Iris pigment epithelial cell (primary cell): ENCODE results near the gene PIP5K1B.

Experiments
- DNase-seq: peaks from one replicate; pipeline ENCODE4 v3.0.0-alpha.2; 2011; ENCODE audit warnings: low read depth

PIP5K1B gene

DNA sequence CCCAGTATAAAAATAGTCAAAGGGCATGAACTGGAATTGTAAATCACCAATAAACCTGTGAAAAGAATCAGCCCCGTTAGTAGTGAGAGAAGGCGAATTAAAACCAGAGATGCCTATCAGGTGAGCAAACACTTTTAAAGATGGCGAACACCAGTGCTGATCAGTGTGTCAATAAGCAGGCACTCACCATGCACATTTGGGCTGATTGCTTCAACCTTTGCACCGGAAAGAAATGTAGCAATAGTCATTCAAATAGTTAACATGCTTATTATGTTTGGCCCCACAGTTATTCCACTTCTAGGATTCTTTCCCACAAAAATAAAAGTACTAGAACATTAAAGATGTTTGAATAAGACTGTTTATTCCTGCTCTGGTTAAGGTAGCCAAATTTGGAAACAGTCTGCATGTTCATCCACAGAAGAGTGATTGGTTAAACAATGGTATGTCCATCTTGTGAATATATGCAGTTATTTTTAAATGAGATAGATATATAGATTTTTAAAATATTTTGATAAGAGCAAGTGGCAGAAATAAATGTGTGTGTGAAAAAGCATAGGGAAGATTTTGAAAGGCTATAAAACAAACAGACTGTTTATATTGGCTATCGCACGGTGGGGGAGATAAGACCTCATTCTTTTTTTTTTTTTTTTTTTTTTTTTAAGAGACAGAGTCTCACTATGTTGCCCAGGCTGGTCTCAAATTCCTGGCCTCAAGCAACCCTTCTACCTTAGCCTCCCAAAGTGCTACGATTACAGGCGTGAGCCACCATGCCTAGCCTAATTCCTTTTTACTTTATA, 112.2 kb downstream of the PIP5K1B start:
- no peak for DNase-seq

DNA sequence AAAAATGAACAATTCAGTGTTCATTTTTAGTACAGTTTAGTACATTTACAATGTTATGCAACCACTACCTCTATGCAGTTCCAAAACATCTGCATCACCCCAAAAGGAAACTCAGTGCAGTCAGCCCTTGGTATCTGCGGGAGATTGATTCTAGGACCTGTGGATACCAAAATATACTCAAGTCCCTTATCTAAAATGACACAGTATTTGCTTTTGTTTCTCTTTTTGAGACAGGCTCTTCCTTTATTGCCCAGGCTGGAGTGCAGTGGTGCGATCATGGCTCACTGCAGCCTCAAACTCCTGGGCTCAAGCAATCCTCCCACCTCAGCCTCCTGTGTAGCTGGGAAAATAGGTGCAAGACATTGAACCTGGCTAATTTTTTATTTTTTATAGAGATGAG, 114.0 kb downstream of the PIP5K1B start:
- DNase-seq: no peak

DNA sequence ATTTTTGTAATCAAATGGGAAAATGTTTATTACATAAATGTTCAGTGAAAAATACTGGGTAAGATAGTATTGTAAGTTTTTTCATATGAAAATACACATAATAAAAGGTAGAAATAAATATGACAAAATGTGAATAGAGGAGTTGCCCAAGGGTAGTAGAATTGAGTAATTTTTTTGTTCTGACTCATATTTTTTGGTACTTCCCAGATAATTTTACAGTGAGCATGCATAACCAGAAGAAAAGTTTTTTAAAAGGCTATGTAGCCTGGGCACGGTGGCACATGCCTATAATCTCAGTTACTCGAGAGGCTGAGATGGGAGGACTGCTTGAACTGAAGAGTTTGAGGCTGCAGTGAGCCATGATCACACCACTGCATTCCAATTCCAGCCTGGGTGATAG, 116.9 kb downstream of the PIP5K1B start:
- DNase-seq: no peak

GRCh38 chr9:68822596-68823165, 117.6 kb downstream of the PIP5K1B start:
- DNase-seq: no peak

DNA sequence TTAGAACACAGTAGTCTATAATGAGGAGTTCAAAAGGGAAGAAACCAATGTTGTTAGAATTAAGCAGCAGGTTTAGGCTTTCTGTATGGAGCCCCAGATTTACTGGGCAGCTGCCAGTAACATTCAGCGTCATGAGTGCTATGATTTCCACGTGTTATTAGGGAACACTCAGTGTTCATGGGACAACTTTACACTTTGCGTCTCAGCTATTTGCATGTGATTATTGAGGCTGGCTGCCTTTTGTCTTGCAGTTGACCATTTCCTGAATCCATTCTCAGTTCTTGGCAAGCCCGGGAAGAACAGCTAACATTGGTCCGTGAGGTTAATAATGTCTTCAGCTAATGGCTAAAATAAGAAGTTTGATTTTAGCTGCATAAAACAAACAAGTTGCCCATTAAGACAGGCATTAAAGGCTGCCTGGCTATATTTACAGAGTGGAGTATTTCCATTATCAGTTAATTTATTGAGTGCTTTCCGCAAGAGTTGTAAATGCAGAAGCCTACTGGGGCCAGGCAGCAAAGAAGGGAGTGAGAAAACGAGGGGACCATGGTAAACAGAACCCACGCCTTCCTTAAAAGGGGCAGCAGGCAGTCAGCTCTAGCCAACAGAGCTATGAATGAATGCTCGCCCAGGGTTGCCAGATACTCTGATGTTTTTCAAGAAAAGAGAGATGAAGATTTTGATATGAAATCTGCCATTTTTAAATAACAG, 120.9 kb downstream of the PIP5K1B start:
- no peak for DNase-seq

DNA sequence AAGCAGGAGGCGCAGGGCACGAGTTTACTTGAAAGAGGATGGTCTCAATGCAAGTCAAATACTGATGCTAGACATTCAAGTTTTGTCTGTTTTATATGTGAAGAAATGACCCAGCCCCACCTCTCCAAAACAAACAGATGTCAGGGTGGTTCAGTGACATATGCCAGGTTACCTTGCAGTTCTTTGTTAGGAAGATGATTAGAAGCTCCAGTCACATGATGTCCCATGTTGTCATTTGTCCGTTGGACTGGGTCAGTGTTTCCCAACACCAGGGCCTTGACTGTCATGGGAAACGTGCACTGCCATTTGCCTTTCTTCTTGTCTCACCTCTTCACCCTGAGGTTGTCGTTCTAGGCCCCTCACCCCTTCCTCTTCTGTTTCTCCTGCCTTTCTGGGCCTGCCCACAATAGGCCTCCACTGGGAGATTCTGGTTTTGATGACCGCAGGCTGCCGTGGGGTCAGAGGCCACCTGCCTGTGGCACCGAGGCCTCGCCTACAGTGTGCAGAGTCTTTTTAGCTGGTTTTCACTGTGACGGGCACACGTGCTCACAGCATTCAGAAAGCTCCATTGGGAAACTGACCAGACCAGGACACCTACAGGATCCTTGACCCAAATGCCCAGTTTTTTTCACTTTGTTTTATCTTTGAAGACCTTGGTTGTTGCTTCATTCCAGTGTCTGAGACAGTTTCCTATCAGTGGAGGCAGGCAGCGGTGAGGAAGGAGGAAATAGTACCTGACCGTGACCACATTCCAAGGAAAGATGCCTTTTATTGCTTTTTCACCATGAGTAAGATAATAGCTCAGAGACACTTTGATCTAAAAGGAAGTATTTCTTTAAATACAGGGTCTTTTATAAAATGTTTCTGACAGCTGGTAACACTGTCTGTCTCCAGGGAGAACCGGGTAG, 123.1 kb downstream of the PIP5K1B start:
- DNase-seq: no peak

GRCh38 chr9:68832101-68832500, 127.1 kb downstream of the PIP5K1B start:
- no peak for DNase-seq

DNA sequence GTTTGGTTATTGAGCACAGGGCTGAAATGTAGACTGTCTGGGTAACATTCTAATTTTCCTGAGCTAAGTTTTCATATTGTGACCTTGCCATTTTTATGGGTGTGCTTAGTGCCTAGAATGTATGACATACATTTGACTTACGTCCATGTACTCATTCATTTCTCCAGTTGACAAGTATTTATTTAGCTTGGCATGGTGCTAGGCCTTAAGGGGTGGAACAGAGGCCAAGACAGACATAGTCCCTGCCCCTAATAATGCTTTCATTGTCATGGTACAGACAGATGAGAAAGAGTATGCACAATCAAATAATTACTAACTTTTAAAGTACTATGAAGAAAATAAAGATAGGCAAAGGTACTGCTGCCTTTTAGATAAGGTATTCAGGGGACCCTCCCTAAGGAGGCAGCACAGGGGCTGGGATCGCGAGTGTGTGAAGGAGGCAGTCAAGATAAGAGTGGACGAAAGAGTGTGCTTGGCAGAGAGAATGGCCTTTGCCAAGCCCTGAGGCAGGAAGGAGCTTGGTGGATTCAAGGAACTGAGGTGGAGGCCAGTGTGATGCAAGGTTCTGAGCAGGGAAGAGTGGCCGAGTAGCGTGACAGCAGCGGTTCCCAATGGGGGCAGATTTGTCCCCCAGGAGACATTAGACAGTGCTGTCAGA, 128.0 kb downstream of the PIP5K1B start:
- DNase-seq: no peak

DNA sequence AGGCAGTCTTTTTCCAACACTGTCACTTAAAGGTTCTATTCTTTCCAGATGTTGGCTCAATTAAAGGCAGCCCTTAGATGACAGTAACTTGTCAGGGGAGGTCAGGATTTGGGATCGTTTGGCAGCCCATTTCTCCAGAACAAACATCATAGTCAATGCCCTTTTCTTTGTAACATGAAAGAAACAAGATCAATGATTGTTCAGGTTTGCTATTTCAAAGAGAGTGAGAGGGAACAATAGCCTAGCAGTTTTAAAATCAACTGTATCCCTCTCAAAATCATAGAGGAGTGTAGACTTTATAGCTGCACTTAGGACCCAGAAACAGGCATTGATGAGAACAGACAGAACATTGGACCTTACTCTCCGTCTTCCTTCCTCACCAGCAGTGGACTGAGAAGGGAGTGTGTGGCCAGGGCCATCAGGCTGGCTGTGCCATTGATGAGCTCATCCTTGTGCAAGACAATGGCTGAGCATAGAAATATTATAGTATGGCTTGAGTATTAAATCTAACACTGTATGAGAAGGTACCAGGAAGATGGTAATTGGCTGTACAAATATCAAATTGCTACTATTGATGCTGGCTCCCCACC, 130.0 kb downstream of the PIP5K1B start:
- no peak for DNase-seq

GRCh38 chr9:68836788-68837187, 131.7 kb downstream of the PIP5K1B start:
- no peak for DNase-seq

DNA sequence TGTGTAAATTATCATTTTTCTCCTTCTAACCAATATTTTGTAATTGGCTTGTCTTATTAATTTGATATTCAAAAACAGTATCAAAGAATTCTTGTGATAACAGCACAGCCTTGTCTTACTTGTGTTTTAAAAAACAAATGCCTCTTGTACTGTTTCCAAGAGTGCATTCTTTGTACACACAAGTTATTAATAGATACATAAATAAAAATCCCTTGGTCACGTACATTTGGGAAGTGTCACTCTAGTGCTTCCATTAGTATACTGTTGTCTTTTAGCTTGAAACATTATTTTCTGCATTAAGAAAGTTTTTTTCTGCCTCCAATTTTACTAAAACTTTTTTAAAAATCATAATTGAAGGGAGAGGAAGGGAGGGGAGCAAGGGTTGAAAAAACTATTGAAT, 133.2 kb downstream of the PIP5K1B start:
- DNase-seq: no peak

DNA sequence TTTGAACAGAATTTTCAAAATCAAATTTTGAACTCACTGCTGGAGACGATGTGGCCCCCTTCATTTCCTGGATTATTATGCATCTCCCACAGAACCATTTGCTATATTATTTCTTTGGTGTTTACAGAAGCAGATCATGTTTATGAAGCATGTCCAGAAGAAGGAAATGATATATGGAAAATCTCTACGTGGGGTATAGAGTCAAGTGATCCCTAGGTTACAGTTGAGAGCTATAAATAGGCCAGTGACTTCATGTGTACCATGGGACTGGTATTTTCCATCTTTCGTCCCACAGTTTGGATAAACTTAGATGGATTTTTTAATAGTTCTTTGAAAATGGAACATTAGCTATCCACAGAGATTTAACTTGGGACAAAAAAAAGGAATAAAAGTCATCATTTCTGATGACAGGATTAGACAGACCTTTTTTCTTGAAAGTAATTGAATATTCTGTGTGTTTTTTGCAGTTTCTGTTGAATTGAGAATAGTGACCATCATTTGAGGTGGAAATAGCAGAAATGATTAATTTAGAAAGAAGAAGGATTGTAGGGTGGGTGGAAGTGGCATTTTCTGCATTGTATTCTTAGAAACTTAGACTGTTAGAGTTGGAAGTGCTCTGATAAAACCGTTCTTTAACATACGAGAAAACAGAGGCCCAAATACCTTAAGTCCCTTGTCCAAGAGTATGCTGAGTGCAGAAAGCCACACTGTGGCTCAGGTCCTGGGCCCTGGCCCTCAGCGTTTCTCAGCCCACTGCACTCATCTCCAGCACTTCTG, 136.4 kb downstream of the PIP5K1B start:
- DNase-seq: no peak

DNA sequence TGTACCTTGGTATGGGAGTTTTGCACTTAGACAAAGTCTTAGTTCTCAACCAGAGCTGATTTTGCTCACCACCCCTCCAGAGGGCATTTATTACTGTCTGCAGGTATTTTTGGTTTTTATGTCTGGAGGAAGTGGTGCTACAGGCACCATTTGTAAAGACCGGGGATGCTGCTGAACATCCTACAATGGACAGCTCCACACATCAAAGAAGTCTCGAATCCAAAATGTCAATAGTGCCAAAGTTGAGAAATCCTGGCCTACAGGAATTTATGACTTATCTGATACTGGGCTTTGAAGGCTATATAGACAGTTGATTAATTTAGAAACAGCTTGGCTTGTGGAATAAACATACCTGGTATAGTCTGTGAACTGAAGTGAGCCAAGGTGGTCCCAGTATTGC, 137.5 kb downstream of the PIP5K1B start:
- DNase-seq: no peak

GRCh38 chr9:68843239-68843638, 138.2 kb downstream of the PIP5K1B start:
- DNase-seq: no peak

GRCh38 chr9:68844157-68844556, 139.1 kb downstream of the PIP5K1B start:
- no peak for DNase-seq

DNA sequence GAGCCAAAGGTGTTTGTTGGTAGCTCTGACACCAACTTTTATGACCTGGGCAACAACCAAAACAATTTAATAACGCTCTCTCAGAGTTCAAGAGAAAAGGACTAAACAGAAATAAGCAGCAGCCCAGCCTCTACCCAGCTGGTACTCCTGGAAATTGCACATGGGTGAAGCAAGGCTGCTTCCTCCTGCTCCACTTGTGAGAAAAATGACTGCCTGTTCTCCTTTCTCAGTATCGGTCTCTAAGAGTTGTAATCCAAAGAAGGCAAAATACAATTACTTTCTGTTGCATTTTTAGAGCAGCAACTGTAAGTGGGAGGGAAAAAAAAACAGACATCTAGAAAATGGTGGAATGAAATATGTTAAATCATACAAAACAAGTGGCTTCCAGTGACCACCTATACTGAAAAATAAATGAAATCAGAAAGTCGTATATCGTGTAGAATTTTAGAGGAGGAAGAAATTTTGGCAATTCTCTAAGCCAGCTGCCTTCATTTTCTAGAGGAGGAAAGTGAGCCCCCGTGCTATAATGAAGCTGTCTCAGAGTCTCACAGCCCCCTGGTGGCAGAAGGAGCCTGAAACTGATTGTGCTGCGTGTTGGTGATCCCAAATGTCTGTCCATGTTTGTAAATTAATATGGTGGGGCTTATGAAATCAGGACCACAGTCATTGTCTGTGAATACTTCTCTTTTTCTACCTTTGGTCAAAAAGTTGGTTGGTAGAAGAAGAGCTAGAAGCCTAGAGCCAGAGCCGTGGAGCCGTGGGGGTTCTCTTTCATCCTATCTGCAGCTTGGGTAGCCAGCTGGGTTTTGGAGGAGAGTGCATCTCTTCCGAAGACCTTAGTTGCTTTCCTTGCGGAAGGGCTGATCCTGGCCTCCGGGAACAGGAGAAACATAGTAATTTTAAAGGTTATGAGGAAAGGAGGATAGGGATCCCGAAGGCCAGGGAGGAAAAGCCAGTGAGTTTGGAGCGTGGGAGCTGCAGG, 139.9 kb downstream of the PIP5K1B start:
- DNase-seq: peak; percentile 5

GRCh38 chr9:68847765-68848164, 142.7 kb downstream of the PIP5K1B start:
- no peak for DNase-seq

- peak; percentile 1 for DNase-seq
These were observed 146.6 kb downstream of the PIP5K1B start for GRCh38 chr9:68851657-68852056.

GRCh38 chr9:68852941-68853340, 147.9 kb downstream of the PIP5K1B start:
- no peak for DNase-seq
